Measurements from ENCODE around the gene BBS9.

BBS9 gene

GRCh38 chr7:33486633-33487032, 357.3 kb downstream of the BBS9 start:
- H3K79me2 ChIP-seq (ENCODE audit: insufficient read depth, low read depth) = no peaks in the 10 kb centered on the region

DNA sequence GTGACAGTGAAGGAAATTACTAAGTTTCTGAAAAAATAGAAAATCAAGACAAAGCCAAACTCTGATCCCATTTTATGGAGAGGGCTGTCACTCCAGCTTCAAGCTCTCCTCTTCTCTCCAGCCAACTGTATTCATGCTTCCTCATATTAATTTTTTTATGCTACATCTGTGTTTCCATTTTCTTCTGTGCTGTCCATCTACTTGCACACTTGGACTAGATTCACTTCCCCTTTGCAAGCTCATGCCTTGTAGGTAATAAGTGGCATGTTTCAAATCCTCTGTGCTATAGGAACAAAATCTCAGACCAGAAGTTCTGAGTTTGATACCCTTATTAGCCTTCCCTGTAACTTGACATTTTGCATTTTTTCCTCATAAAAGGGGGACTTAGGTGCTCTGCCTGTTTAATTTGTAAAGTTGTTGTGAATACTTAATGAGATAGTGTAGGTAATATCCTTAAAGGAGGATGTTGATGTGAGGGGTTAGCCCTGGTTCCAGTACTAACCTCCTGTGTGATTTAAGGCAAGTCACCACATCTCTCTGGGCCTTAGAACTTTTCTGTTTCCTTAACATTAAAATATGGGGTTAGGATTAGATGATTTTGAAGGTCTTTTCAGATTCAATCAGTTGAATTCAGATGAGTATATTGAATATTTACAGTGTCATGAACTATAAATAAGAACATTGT, 358.8 kb downstream of the BBS9 start:
- no peak overlapping the region for H3K4me2 ChIP-seq
- TF ChIP-seq, protein P1, sequence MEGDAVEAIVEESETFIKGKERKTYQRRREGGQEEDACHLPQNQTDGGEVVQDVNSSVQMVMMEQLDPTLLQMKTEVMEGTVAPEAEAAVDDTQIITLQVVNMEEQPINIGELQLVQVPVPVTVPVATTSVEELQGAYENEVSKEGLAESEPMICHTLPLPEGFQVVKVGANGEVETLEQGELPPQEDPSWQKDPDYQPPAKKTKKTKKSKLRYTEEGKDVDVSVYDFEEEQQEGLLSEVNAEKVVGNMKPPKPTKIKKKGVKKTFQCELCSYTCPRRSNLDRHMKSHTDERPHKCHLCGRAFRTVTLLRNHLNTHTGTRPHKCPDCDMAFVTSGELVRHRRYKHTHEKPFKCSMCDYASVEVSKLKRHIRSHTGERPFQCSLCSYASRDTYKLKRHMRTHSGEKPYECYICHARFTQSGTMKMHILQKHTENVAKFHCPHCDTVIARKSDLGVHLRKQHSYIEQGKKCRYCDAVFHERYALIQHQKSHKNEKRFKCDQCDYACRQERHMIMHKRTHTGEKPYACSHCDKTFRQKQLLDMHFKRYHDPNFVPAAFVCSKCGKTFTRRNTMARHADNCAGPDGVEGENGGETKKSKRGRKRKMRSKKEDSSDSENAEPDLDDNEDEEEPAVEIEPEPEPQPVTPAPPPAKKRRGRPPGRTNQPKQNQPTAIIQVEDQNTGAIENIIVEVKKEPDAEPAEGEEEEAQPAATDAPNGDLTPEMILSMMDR (conservative IDR thresholded peaks at IDR 0.05; ENCODE audit: low read depth, low read length) = no peak
- no peaks in the 10 kb centered on the region for H3K27me3 ChIP-seq (ENCODE audit: insufficient read depth, low read depth)
- no peak overlapping the region for H2AFZ ChIP-seq (ENCODE audit: low read depth)
- H3K9ac ChIP-seq = no peak overlapping the region
- H4K20me1 ChIP-seq (ENCODE audit: insufficient read depth) = no peaks in the 10 kb centered on the region
- H3K36me3 ChIP-seq (ENCODE audit: insufficient read depth) = no peaks in the 10 kb centered on the region
- no peak overlapping the region for H3K4me3 ChIP-seq (IDR thresholded peaks at IDR 0.05; ENCODE audit: insufficient read depth, low read depth, low read length)
- H3K4me1 ChIP-seq (ENCODE audit: low read depth, poor library complexity, severe bottlenecking) = no peaks in the 10 kb centered on the region
- no peaks in the 10 kb centered on the region for H3K79me2 ChIP-seq (ENCODE audit: insufficient read depth, low read depth)
- no peak overlapping the region for H3K27ac ChIP-seq

More at GRCh38 chr7:33486633-33487032, 357.3 kb downstream of the BBS9 start:
- Histone ChIP-seq H3K36me3 (ENCODE audit: insufficient read depth) (no peaks in the 10 kb centered on the region), H4K20me1 (ENCODE audit: insufficient read depth) (no peaks in the 10 kb centered on the region), H3K4me3 (IDR thresholded peaks at IDR 0.05; ENCODE audit: insufficient read depth, low read depth, low read length) (no peak overlapping the region), H3K27ac (no peak overlapping the region), H3K9ac (no peak overlapping the region), H3K27me3 (ENCODE audit: insufficient read depth, low read depth) (no peaks in the 10 kb centered on the region), H3K4me1 (ENCODE audit: low read depth, poor library complexity, severe bottlenecking) (no peaks in the 10 kb centered on the region), H2AFZ (ENCODE audit: low read depth) (no peak overlapping the region), H3K4me2 (no peak overlapping the region)
- TF ChIP-seq, protein P1 (conservative IDR thresholded peaks at IDR 0.05; ENCODE audit: low read depth, low read length) = no peak

GRCh38 chr7:33494474-33494873, 365.1 kb downstream of the BBS9 start:
- Histone ChIP-seq H3K4me2 (no peak overlapping the region), H3K4me1 (ENCODE audit: low read depth, poor library complexity, severe bottlenecking) (peaks cover 8% of the 10 kb centered on the region), H3K27me3 (ENCODE audit: insufficient read depth, low read depth) (no peaks in the 10 kb centered on the region), H3K4me3 (IDR thresholded peaks at IDR 0.05; ENCODE audit: insufficient read depth, low read depth, low read length) (no peak overlapping the region), H3K79me2 (ENCODE audit: insufficient read depth, low read depth) (no peaks in the 10 kb centered on the region), H3K36me3 (ENCODE audit: insufficient read depth) (no peaks in the 10 kb centered on the region), H3K9ac (no peak overlapping the region), H2AFZ (ENCODE audit: low read depth) (no peak overlapping the region), H3K27ac (no peak overlapping the region), H4K20me1 (ENCODE audit: insufficient read depth) (no peaks in the 10 kb centered on the region)
- TF ChIP-seq, protein P1 (conservative IDR thresholded peaks at IDR 0.05; ENCODE audit: low read depth, low read length) = no peak

- Histone ChIP-seq H4K20me1 (ENCODE audit: insufficient read depth) (no peaks in the 10 kb centered on the region), H3K27ac (no peak overlapping the region), H3K27me3 (ENCODE audit: insufficient read depth, low read depth) (no peaks in the 10 kb centered on the region), H3K9ac (no peak overlapping the region), H3K4me2 (no peak overlapping the region), H2AFZ (ENCODE audit: low read depth) (no peak overlapping the region), H3K4me1 (ENCODE audit: low read depth, poor library complexity, severe bottlenecking) (peaks cover 8% of the 10 kb centered on the region), H3K36me3 (ENCODE audit: insufficient read depth) (no peaks in the 10 kb centered on the region), H3K4me3 (IDR thresholded peaks at IDR 0.05; ENCODE audit: insufficient read depth, low read depth, low read length) (no peak overlapping the region), H3K79me2 (ENCODE audit: insufficient read depth, low read depth) (no peaks in the 10 kb centered on the region)
- TF ChIP-seq, protein P1 (conservative IDR thresholded peaks at IDR 0.05; ENCODE audit: low read depth, low read length) = no peak
Measured at GRCh38 chr7:33495207-33495606, 365.8 kb downstream of the BBS9 start.

All from KMS-11 (cell line).